ENCODE results near the gene ADCY2.

ADCY2 gene

GRCh38 chr5:7866196-7866595 lies 470.3 kb downstream of the ADCY2 start:
- no peak overlapping the region for H3K4me3 ChIP-seq (ENCODE audit: low read depth, low read length)
- no peaks in the 10 kb centered on the region for H3K9me3 ChIP-seq (ENCODE audit: control insufficient read depth, insufficient read depth, low read length)
- H3K27me3 ChIP-seq (ENCODE audit: control insufficient read depth, insufficient read depth, low read length), result no peaks in the 10 kb centered on the region
- no peak overlapping the region for H3K9ac ChIP-seq (ENCODE audit: low read depth, low read length)
- peaks cover 12% of the 10 kb centered on the region; the same call in 1 of the 2 replicates for H3K4me1 ChIP-seq (ENCODE audit: control insufficient read depth, insufficient read depth, low read length)
- H3K27ac ChIP-seq (ENCODE audit: low read depth, low read length), result no peak overlapping the region
- H3K36me3 ChIP-seq (ENCODE audit: control insufficient read depth, insufficient read depth, low read length), result peaks cover 45% of the 10 kb centered on the region

DNA sequence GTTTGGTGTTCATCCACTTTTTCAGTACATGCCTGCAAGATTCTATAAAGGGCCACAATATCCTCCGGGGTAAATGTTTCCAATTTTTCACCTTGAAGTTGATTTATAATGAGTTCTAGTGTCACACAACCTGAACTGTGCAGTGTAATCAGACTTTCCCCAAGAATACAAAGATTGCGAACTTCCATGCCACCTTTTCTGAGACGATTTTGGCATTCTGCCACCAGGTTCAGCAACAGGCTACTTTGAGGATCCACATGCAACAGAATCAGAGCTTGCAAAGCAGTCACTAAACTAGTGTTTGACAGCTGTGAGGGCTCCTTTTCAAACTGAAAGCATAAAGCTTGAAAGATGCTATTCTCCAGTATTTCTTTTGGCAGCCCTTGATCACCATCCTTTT lies 471.3 kb downstream of the ADCY2 start:
- Histone ChIP-seq H3K27ac (ENCODE audit: low read depth, low read length) (no peak overlapping the region), H3K36me3 (ENCODE audit: control insufficient read depth, insufficient read depth, low read length) (peaks cover 44% of the 10 kb centered on the region), H3K9me3 (ENCODE audit: control insufficient read depth, insufficient read depth, low read length) (no peaks in the 10 kb centered on the region), H3K27me3 (ENCODE audit: control insufficient read depth, insufficient read depth, low read length) (no peaks in the 10 kb centered on the region), H3K9ac (ENCODE audit: low read depth, low read length) (no peak overlapping the region), H3K4me1 (ENCODE audit: control insufficient read depth, insufficient read depth, low read length) (peaks cover 12% of the 10 kb centered on the region; the same call in 1 of the 2 replicates), H3K4me3 (ENCODE audit: low read depth, low read length) (no peak overlapping the region)

DNA sequence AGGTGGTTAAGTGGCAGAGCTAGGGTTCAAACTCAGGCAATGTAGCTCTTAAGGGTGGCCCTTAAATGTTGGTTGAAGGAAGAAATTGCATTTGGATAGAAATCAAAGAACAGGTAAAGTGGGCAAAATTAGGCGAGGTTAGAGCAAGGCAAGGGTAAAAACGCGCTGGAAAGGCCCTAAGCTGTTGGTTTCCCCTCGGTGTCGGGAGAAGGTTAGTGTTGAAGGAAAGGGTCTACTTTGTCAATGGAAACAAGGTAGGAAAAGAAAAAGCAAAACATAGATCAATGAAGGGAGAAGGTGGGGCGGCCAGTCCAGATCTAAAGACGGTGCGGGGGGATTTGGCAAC lies 472.5 kb downstream of the ADCY2 start:
- Histone ChIP-seq H3K27me3 (ENCODE audit: control insufficient read depth, insufficient read depth, low read length) (no peaks in the 10 kb centered on the region), H3K9ac (ENCODE audit: low read depth, low read length) (peak overlapping the region; percentile 37), H3K4me1 (ENCODE audit: control insufficient read depth, insufficient read depth, low read length) (peaks cover 12% of the 10 kb centered on the region; the same call in 1 of the 2 replicates), H3K36me3 (ENCODE audit: control insufficient read depth, insufficient read depth, low read length) (peaks cover 44% of the 10 kb centered on the region), H3K4me3 (ENCODE audit: low read depth, low read length) (peak overlapping the region; percentile 89), H3K27ac (ENCODE audit: low read depth, low read length) (no peak overlapping the region), H3K9me3 (ENCODE audit: control insufficient read depth, insufficient read depth, low read length) (no peaks in the 10 kb centered on the region)

DNA sequence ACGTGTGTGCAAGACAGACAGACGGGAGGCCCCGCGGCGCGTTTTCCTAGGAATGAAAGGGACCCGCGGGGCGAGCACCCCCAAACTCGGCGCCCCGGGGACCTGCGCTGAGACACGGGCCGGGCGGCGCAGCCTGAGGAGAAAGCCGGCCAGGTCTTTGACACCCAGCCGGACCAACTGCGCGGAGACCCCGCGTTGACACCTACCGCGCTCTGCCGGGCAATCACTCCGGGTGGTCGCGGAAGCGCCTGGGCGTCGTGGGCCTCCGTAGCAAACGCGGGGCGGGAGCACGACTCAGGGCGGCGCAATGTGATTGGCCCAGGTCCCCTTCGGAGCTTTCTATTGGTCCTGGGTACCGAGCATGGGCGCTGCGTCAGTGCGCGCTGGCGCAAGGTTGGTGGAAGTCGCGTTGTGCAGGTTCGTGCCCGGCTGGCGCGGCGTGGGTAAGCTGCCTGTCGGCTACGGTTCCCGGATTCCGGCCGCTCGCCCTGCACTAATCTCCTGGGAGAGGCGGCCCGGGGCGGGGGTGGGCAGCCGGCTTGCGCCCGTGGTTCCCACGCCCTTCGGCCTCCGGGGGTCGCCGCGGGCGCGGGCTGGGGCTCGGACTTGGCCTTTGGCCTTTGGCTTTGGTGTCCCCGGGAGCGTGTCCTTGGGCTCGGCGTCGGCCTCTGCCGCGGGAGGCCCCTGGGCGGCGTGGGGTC lies 473.0 kb downstream of the ADCY2 start, which contains the start of the genes FASTKD3 and MTRR:
FASTKD3 (minus strand) TSS at position 259 of the 701 bp plus-strand sequence. CDS start 948 bp downstream, outside the sequence.
MTRR (plus strand) TSS at position 376 of the 701 bp plus-strand sequence. CDS start 1,647 bp downstream, outside the sequence.
- H3K9ac ChIP-seq (ENCODE audit: low read depth, low read length), result peak within 1 kb of the TSS; percentile 44
- H3K9me3 ChIP-seq (ENCODE audit: control insufficient read depth, insufficient read depth, low read length), result no peaks in the 10 kb centered on the region
- peak within 1 kb of the TSS; percentile 89 for H3K4me3 ChIP-seq (ENCODE audit: low read depth, low read length)
- no peaks in the 10 kb centered on the region for H3K27me3 ChIP-seq (ENCODE audit: control insufficient read depth, insufficient read depth, low read length)
- H3K36me3 ChIP-seq (ENCODE audit: control insufficient read depth, insufficient read depth, low read length), result peaks cover 45% of the 10 kb centered on the region
- peaks cover 12% of the 10 kb centered on the region; the same call in 1 of the 2 replicates for H3K4me1 ChIP-seq (ENCODE audit: control insufficient read depth, insufficient read depth, low read length)
- peak within 1 kb of the TSS; percentile 2 for H3K27ac ChIP-seq (ENCODE audit: low read depth, low read length)

DNA sequence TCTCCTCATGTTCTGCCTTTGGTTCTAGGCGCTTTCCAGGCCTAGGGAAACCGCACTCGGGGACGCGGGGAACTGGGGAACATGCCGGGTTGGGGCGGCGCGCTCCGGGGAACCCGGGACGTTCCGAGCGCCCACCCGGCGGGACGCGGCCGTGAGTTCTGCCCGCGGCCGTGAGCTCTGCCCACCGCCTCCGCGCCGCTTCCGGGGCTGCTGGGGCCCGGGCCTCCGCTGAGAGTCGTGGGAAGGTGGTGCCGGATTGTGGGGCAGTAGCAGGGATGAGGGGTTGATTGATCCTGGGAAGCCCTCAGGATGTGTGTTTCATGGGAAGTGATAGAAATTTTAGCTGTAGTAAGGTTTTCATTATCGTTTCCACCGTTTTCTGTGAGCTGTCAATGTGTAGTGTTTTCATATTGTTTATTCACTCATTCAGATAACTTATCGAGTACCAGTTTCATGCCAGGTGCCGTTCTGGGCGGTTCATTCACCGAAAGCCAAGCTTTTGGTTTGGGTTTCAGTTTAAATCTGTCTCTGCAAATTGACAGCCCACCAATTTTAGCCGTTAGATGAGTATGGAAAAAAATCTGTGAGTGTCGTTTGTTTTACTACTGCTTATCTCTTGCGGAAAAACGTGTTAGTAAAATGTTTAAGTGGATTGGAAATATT lies 473.7 kb downstream of the ADCY2 start:
- H3K4me1 ChIP-seq (ENCODE audit: control insufficient read depth, insufficient read depth, low read length), result peaks cover 12% of the 10 kb centered on the region; the same call in 1 of the 2 replicates
- H3K9ac ChIP-seq (ENCODE audit: low read depth, low read length), result peak overlapping the region; percentile 44; the same call in 1 of the 2 replicates
- H3K27ac ChIP-seq (ENCODE audit: low read depth, low read length), result peak overlapping the region; percentile 2
- H3K4me3 ChIP-seq (ENCODE audit: low read depth, low read length), result peak overlapping the region; percentile 89
- H3K9me3 ChIP-seq (ENCODE audit: control insufficient read depth, insufficient read depth, low read length), result no peaks in the 10 kb centered on the region
- no peaks in the 10 kb centered on the region for H3K27me3 ChIP-seq (ENCODE audit: control insufficient read depth, insufficient read depth, low read length)
- peaks cover 48% of the 10 kb centered on the region for H3K36me3 ChIP-seq (ENCODE audit: control insufficient read depth, insufficient read depth, low read length)

GRCh38 chr5:7871653-7872052 lies 475.7 kb downstream of the ADCY2 start:
- Histone ChIP-seq H3K9me3 (ENCODE audit: control insufficient read depth, insufficient read depth, low read length) (no peaks in the 10 kb centered on the region), H3K4me3 (ENCODE audit: low read depth, low read length) (no peak overlapping the region), H3K9ac (ENCODE audit: low read depth, low read length) (no peak overlapping the region), H3K27me3 (ENCODE audit: control insufficient read depth, insufficient read depth, low read length) (no peaks in the 10 kb centered on the region), H3K36me3 (ENCODE audit: control insufficient read depth, insufficient read depth, low read length) (peaks cover 56% of the 10 kb centered on the region), H3K27ac (ENCODE audit: low read depth, low read length) (no peak overlapping the region), H3K4me1 (ENCODE audit: control insufficient read depth, insufficient read depth, low read length) (peaks cover 12% of the 10 kb centered on the region; the same call in 1 of the 2 replicates)

GRCh38 chr5:7872517-7873130 lies 476.7 kb downstream of the ADCY2 start:
- H3K27ac ChIP-seq (ENCODE audit: low read depth, low read length), result no peak overlapping the region
- H3K9ac ChIP-seq (ENCODE audit: low read depth, low read length), result no peak overlapping the region; the same call in 1 of the 2 replicates
- H3K9me3 ChIP-seq (ENCODE audit: control insufficient read depth, insufficient read depth, low read length), result no peaks in the 10 kb centered on the region
- H3K4me3 ChIP-seq (ENCODE audit: low read depth, low read length), result no peak overlapping the region
- no peaks in the 10 kb centered on the region for H3K27me3 ChIP-seq (ENCODE audit: control insufficient read depth, insufficient read depth, low read length)
- peaks cover 66% of the 10 kb centered on the region for H3K36me3 ChIP-seq (ENCODE audit: control insufficient read depth, insufficient read depth, low read length)
- H3K4me1 ChIP-seq (ENCODE audit: control insufficient read depth, insufficient read depth, low read length), result peaks cover 12% of the 10 kb centered on the region; the same call in 1 of the 2 replicates

DNA sequence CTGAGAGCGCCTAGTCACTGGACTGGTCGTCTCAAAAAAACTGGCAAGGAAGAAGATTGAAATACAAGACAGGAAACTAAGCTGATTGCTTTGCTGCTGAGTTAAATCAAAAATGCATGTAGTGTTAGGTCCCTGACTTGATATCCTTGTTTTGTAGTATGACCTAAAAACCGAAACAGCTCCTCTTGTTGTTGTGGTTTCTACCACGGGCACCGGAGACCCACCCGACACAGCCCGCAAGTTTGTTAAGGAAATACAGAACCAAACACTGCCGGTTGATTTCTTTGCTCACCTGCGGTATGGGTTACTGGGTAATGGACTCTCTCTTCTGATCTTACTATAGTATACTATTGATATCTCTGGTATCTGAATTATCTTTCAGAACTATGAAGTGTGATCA lies 477.3 kb downstream of the ADCY2 start:
- Histone ChIP-seq H3K9ac (ENCODE audit: low read depth, low read length) (no peak overlapping the region), H3K4me1 (ENCODE audit: control insufficient read depth, insufficient read depth, low read length) (peaks cover 7% of the 10 kb centered on the region; the same call in 1 of the 2 replicates), H3K27me3 (ENCODE audit: control insufficient read depth, insufficient read depth, low read length) (no peaks in the 10 kb centered on the region), H3K36me3 (ENCODE audit: control insufficient read depth, insufficient read depth, low read length) (peaks cover 72% of the 10 kb centered on the region), H3K27ac (ENCODE audit: low read depth, low read length) (no peak overlapping the region), H3K4me3 (ENCODE audit: low read depth, low read length) (no peak overlapping the region), H3K9me3 (ENCODE audit: control insufficient read depth, insufficient read depth, low read length) (no peaks in the 10 kb centered on the region)

DNA sequence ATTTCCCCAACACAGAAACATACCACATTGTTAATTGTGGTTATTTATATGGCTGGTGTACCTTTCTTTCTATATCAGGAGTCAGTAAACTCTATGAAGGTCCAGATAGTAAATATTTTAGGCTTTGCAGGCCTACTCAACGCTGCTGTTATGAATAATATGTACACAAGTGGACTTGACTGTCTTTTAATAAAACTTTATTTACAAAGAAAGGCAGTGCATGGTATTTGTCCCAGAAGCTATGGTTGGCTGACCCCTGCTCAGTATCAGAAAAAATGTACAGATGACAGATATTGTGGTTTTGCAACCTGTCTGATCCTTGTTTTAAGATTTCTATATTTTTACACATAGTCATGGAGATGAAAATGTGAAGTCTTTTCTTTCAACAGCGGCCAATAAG lies 478.7 kb downstream of the ADCY2 start:
- no peak overlapping the region for H3K9ac ChIP-seq (ENCODE audit: low read depth, low read length)
- no peaks in the 10 kb centered on the region for H3K27me3 ChIP-seq (ENCODE audit: control insufficient read depth, insufficient read depth, low read length)
- peaks cover 81% of the 10 kb centered on the region for H3K36me3 ChIP-seq (ENCODE audit: control insufficient read depth, insufficient read depth, low read length)
- H3K4me3 ChIP-seq (ENCODE audit: low read depth, low read length), result no peak overlapping the region
- no peak overlapping the region for H3K27ac ChIP-seq (ENCODE audit: low read depth, low read length)
- H3K9me3 ChIP-seq (ENCODE audit: control insufficient read depth, insufficient read depth, low read length), result no peaks in the 10 kb centered on the region
- peaks cover 7% of the 10 kb centered on the region; the same call in 1 of the 2 replicates for H3K4me1 ChIP-seq (ENCODE audit: control insufficient read depth, insufficient read depth, low read length)

GRCh38 chr5:7875151-7875550 lies 479.2 kb downstream of the ADCY2 start:
- Histone ChIP-seq H3K9ac (ENCODE audit: low read depth, low read length) (no peak overlapping the region), H3K4me1 (ENCODE audit: control insufficient read depth, insufficient read depth, low read length) (peaks cover 2% of the 10 kb centered on the region; the same call in 1 of the 2 replicates), H3K27me3 (ENCODE audit: control insufficient read depth, insufficient read depth, low read length) (no peaks in the 10 kb centered on the region), H3K27ac (ENCODE audit: low read depth, low read length) (no peak overlapping the region), H3K4me3 (ENCODE audit: low read depth, low read length) (no peak overlapping the region), H3K36me3 (ENCODE audit: control insufficient read depth, insufficient read depth, low read length) (peaks cover 86% of the 10 kb centered on the region), H3K9me3 (ENCODE audit: control insufficient read depth, insufficient read depth, low read length) (no peaks in the 10 kb centered on the region)

Measured in HUES48 (cell line).